Measurements from ENCODE around the gene CHD5. TPM values are rescaled to one million over a fixed set of nuclear protein-coding genes. Genes with fewer than 3 reads are reported as not detected.

CHD5 gene
- total RNA-seq, 1 experiment from 2014 or later: 1.6 TPM

GRCh38 chr1:6206520-6206855, 26.4 kb upstream of the CHD5 start:
- Mint-ChIP-seq H3K36me3 (ENCODE audit: insufficient read depth in 1 of 3, low read depth in 3 of 3) (no peaks in the 10 kb centered on the region), H3K4me1 (peaks cover 7 to 25% of the 10 kb centered on the region in 2 experiments), H3K27ac (no peak overlapping the region), H3K27me3 (ENCODE audit: low read depth) (peaks cover 43% of the 10 kb centered on the region), H3K9me3 (no peaks in the 10 kb centered on the region), H3K4me3 (no peak overlapping the region; a peak in 1 of 5 replicates)
- H3K9me3 ChIP-seq (ENCODE audit: control insufficient read depth, low read depth, low read length): no peaks in the 10 kb centered on the region
- H3K56ac ChIP-seq (ENCODE audit: insufficient read length, low read depth, low read length): no peak overlapping the region
- H3K79me2 ChIP-seq (ENCODE audit: insufficient read depth, low read length): no peaks in the 10 kb centered on the region
- no peaks in the 10 kb centered on the region; the same call in 1 of the 2 replicates for H3K27me3 ChIP-seq (ENCODE audit: insufficient read depth, low read length)
- no peak overlapping the region for H2AK5ac ChIP-seq (ENCODE audit: insufficient read length, low read length)
- TF ChIP-seq CTCF (conservative IDR thresholded peaks at IDR 0.05): no peak
- no peak overlapping the region for H2BK20ac ChIP-seq (ENCODE audit: low read depth, low read length, poor library complexity, severe bottlenecking)
- no peak overlapping the region for H3K18ac ChIP-seq (ENCODE audit: insufficient read length, low read depth, low read length)
- H3K14ac ChIP-seq (ENCODE audit: insufficient read depth, low read length): no peak overlapping the region
- no peak overlapping the region for H4K91ac ChIP-seq (ENCODE audit: insufficient read length, low read depth, low read length)
- no peak overlapping the region for H3K23ac ChIP-seq (ENCODE audit: insufficient read length, low read depth, low read length)
- H3K9ac ChIP-seq (ENCODE audit: extremely low read depth, insufficient read length, low read length): no peak overlapping the region
- no peaks in the 10 kb centered on the region for H3K79me1 ChIP-seq (ENCODE audit: insufficient read depth, low read depth, low read length, poor library complexity, severe bottlenecking)
- H2BK5ac ChIP-seq (ENCODE audit: insufficient read length, low read length): no peak overlapping the region
- no peak overlapping the region for H2AFZ ChIP-seq (ENCODE audit: low read length)
- H2BK12ac ChIP-seq (ENCODE audit: insufficient read length, low read depth, low read length): no peak overlapping the region
- H3K4me2 ChIP-seq (ENCODE audit: insufficient read depth, insufficient read length, low read length): peak overlapping the region; percentile 51
- H2BK15ac ChIP-seq (ENCODE audit: low read depth, low read length): no peak overlapping the region
- no peaks in the 10 kb centered on the region for H3K4me1 ChIP-seq (ENCODE audit: insufficient read depth, low read length)
- H4K8ac ChIP-seq (replicated peaks; ENCODE audit: insufficient read length, low read depth, low read length): no peak overlapping the region
- H3K23me2 ChIP-seq (ENCODE audit: insufficient read length, low read depth, low read length, poor library complexity, severe bottlenecking): peaks cover 19% of the 10 kb centered on the region
- H2BK120ac ChIP-seq (ENCODE audit: low read depth, low read length, poor library complexity, severe bottlenecking): no peak overlapping the region
- no peak overlapping the region for H4K5ac ChIP-seq (ENCODE audit: insufficient read length, low read depth, low read length)
- no peak overlapping the region for H3T11ph ChIP-seq (ENCODE audit: low read length)
- no peak overlapping the region for H3K4ac ChIP-seq (ENCODE audit: low read depth, low read length)
- no CpG with 5 or more reads among the region's 25 CpGs for WGBS (ENCODE audit: extremely low coverage, insufficient read length, low lambda C conversion rate)
- no peaks in the 10 kb centered on the region for H4K20me1 ChIP-seq (ENCODE audit: control insufficient read depth, insufficient read depth, insufficient read length)
- DNase-seq: no peak
- no peak overlapping the region for H3K27ac ChIP-seq (ENCODE audit: insufficient read length, low read depth, low read length)
